Brain pericyte (primary cell): Measurements from ENCODE around the gene C10orf120.

Experiments used
- DNase-seq: peaks from one replicate; pipeline ENCODE4 v3.0.0-alpha.2; 2012; ENCODE audit warnings: low read depth, low spot score

C10orf120 gene

DNA sequence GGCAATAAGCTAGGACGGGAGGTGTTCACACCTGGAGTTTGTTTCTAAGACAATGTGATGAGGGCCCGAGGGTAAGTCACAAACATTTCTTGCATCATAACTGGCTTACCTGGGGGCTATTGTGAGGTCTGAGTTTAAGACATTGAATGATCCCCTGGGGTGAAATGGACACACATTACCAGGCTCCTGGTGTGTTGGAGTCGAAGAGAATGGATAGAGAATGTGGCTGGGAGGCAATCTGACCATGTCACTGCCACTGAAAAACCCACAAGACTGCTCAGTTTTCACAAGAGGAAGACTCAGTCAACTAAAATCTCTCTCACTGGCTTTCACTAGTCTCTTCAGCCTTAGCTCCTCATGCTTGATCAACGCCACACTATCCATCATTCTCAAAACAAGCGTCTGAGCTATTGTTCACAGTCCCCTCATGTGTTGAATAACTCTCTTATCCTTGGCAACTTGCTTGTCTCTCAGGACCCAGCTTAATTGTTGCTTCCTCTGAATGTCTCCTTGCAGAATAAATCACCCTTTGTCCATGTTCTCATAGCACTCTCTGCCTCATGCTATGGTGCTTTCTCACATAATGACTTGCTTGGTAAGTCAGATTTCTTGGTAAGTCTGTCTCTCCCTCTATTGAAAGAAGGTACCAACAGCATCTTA is at the start of gene C10orf120:
Gene C10orf120, minus strand, starts transcription at position 51 of the 660 bp plus-strand sequence. CDS start 56 bp downstream, outside the sequence.
- DNase-seq = no peak

DNA sequence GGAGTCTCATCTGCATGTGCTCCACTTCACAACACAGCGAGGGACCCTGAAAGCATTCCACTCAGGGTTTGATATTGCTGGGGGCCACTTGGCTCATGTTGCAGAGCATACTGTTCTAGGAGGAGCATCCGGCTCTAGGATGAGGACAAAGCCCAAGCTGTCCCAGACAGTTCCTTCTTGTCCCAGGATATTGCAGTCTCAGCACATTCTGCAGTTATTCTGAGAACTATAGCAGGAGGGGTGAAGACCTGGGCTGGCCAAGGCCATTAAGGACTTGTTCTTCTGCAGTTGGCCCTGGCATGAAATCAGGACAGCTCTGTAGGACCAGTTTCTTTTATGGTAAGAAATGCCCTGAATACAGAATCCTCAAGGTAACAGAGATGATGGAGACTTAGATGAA is 48.9 kb upstream of the C10orf120 start:
- DNase-seq = no peak

DNA sequence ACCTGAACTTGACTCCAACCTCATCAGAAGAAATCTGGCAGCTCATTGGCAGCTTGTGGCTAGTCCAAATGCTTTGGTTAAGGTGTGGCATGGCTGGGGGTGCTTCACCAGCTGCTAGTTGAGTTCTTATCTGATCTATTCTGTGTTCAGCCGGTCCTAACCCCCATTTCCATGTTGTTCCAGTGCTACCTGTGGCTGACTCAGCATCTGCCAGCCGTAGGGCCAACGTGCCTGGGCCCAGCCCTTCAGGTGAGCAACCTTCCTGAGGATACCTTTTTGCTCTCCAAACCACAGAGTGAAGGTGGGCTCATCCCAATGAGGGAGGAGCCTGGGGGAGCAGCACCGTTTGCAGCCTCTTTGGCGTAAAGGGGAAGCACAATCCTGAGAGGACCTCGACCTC is 46.8 kb upstream of the C10orf120 start:
- DNase-seq = no peak

DNA sequence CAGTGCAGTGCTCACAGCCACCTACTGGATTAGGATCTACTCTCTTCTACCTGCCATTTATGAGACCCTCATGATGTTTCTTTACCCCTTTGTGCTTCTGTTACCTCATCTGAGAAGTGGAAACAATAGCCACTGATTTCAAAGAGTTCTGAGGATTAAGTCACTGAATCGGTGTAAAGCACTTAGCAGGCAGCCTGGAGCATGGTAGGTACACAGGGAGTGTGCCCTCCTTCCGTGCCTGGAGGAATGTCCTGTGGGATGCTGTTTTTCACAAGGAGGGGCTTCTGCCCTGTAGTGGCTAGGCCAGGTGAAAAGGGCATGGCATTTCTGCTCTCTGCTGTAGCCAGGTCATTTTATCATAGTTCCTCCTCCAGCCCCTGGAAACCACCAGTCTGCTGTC is 44.6 kb upstream of the C10orf120 start:
- DNase-seq = no peak

DNA sequence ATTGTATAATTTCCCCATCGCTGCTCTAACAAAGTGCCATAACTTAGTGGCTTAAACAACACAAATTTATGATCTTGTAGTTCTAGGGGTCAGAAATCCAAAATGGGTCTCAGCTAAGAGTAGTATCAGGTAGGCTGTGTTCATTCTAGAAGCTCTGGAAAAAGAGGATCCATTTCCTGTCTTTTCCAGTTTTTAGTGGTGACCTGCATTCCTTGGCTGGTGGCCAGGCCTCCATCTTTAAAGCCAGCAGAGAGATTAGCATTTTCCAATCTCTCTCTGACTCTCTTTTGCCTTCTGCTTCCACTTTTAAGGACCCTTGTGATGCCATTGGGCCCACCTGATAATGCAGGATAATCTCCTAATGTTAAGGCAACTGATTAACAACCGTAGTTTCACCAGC is 41.0 kb upstream of the C10orf120 start:
- no peak for DNase-seq

DNA sequence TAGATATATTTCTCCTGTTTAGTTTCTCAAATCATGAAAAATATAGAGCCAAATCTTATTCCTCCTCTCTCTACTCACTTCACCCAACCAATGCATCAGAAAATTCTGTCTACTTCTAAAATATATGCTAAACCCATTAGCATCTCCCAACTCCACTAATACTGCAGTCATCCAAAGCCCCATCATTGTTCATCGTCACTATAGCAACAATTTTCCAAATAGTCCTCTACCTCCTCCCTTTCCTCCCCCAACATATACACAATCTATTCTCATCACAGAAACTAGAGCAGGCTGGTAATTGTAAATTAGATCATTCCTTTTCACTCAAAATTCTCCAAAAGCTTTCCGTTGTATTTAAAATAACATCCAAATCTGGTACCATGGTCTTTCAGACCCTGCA is 38.4 kb upstream of the C10orf120 start:
- DNase-seq = no peak

DNA sequence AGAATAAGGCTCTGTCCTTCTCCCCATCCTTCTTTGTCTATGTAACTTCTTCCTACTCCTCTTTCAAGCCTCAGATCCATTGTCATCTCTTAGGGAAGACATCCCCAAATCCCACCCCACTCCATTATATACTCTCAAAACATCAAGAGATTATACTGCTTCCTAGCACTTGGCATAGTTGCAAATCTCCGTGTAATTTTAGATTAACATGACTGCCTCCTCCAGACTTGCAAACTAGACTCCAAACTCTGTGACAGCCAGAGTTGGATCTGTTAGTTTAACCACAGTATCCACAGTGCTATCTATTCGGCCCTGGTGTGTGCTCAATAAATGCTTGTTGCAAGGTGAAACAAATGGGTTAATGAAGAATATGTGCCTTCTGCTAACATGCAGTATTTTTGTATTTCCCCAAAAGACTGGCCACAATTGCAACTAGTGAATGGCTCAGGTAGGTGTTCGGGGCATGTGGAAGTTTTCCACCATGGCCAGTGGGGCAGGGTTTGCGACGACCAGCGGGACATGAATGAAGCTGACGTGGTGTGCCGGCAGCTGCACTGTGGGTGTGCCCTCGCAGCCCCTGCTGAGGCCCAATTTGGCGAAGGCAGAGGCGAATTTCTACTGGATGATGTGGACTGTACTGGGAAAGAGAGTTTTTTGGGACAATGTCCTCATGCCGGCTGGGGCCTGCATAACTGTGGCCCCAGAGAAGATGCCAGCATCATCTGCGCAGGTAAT is 34.5 kb upstream of the C10orf120 start:
- DNase-seq = no peak

DNA sequence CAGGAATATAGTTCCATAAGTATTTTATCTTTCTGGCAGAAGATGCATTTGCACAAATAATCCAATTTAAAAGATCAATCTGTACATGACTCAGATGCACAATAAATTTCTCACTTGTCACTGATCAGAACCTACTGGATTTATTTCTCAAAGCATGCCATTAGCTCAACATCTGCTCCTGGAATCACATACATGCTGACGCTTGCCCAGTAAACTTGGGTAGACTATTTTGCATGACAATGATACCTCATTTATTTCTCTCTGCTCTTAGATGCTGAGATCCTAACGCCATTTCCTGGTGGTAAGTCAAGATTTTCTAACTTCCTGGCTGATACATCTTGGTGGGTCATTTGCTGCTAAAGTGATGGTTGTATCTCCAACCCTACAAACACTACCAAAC is 33.8 kb upstream of the C10orf120 start:
- DNase-seq = no peak

DNA sequence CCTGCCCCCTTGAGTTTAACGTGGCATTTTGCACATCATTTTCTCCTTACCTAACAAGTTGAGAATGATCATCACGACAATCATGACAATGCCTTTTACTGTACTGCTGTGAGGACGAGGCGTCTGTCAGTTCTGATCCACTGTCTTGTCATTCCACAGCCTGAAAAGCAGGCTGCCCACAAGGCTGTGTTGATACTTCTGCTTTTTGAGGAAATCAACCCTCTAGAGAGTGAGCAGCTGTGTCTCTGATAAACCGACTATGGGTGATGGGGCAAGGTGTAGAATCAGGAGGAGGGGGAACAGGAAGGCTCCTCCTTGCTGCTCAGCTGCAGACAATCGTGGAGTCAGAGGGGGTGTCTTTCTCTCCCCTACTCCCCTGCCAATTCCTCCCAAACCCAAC is 30.6 kb upstream of the C10orf120 start:
- no peak for DNase-seq

DNA sequence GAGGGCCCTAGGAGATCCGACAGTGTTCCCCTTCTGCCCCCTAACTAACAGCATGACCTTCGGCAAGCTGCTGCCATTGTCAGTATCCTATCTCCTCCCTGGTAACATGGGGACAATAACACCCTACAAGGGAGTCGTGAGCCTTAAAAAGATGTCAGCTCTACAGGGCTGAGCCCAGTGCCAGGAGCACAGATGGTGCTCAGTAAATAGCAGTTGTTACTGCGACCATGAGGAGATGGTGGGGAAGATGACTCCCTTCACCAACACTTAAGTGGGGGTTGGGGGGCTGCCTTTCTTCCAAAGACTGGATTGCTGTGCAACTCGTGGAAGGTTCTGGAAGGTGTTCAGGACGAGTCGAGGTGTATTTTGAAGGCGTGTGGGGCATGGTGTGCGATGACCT is 29.5 kb upstream of the C10orf120 start:
- no peak for DNase-seq

DNA sequence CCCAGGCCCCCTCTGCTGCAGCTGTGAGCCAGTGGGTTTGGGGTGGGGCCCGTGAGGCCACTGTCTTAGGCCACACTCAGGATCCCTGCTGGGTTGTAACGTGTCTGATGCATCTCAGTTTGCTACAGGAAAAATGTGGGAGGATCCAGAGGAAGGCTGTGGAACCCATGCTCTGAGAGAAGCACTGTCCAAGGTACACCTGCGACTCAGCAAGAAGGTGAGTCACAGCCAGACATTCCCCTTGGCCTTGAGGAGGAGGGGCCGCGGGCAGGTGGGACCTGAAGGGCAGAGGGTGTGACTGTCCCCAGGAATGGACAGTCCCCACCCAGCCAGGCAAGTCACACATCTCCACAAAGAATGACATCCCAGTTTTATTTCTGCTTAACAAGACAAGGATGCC is 27.8 kb upstream of the C10orf120 start:
- DNase-seq = no peak

DNA sequence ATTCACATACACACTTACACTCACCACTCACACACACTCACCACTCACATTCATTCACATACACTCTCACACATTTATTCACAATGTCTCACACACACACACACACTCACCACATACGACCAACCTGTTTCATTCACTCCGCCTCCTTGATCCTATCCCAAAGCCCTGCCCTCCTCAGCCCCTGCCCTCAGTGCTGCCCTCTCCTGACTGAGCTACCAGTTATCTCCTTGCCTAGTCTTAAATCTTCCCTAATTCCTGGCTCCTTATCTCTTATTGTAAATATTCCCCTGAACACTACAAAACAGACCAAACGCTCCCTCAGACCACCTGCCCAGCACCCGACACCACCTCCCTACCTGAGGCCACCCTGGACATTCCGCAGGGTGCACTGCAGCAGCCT is 26.1 kb upstream of the C10orf120 start:
- DNase-seq = no peak

DNA sequence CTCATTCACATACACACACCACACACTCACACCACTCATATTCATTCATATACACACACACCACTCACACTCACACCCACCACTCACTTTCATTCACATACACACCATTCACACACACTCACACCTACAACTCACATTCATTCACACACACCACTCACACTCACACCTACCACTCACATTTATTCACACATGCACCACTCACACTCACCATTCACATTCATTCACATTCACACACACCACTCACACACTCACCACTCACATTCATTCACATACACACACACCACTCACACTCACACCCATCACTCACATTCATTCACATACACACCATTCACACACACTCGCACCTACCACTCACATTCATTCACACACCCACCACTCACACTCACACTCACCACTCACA is 25.4 kb upstream of the C10orf120 start:
- no peak for DNase-seq

DNA sequence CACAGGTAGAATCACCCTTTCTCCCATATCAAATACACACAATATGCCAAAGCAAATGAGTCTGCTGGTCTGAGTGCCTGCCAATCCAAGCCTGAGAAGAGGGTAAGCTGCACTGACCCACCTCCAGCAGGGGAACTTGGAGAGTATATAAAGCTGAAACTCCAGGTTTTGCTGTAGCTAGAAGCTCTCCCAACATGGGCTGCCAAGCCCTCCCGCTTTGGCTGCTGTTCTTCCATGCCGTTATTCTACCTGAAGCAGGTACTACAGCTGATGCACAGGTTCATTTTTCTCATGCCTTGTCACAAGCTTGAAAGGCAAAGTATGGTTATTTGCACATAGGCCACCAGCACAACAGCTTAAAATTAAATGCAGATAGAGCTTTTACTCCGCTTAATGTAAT is 21.5 kb upstream of the C10orf120 start:
- no peak for DNase-seq

DNA sequence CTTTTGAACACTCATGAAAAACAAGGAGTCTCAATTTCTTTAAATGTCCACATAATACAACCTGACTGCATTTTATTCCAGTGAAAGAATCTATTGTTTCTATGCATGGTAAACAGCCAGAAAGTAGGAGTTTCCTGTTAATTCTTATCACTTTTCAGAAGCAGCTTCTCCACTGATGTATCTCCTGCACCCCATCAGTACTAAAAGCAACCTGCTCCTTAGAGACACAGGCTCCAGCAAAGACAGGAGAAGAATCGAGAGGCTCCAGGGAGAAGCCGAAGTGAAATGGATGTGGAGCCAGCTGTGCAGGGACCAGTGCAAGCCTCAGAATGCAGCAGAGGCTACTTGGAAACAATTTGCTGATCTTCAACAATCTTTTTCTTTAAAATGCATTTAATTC is 16.4 kb upstream of the C10orf120 start:
- DNase-seq = no peak

DNA sequence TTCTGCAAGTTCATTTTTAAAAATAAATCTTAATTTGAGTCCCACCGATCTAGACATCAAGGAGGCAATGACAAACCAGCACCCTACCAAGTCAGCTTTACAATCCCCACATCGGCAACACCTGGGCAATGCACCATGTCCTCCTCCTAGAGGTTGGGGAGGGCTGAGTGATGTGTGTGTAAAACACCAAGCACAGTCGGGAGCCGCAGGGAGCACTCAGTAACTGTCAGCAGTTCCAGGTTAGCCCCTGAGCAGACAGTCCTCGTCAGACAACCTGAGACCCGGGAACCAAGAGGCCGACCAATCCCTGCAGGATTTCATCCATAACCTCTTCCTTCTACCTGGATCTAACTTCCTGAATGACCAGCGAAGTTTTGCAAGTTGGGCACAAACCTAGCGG is 15.9 kb upstream of the C10orf120 start:
- DNase-seq = no peak

DNA sequence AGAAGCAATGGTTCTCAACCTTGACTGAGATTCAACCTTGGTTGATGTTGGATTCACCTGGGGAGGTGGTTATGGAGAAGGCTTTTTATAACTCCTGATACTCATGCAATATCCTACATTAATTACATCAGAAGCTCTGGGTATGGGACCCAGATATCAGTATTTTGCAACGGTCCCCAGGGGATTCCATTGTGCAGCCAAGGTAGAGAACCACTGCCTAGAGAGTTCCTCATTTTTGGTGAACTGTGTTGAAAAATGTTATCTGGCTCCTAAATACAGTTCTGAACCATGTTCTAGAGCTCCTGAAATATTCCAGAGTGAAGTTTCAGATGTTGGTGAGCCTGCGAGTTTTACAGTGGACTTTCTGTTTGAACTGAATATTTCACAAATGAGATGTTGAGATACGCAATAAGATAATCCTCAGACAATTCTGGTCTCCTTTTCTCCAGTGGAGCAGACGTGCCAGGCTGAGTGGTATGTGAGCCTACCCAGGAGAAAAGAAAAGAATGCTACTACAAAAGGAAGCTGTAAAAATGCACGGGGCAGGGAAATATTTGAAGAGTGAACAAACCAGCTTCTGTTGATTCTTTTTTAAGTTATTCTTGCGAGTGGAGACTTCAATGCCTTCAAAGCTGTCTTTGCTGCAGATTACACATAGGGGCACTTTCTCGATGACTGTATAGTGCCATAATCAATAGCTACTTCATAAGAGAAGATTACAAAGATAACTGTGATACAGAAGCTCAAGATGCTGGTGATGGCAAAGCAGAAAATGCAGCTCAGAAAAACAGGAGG is 13.6 kb upstream of the C10orf120 start:
- DNase-seq = no peak

DNA sequence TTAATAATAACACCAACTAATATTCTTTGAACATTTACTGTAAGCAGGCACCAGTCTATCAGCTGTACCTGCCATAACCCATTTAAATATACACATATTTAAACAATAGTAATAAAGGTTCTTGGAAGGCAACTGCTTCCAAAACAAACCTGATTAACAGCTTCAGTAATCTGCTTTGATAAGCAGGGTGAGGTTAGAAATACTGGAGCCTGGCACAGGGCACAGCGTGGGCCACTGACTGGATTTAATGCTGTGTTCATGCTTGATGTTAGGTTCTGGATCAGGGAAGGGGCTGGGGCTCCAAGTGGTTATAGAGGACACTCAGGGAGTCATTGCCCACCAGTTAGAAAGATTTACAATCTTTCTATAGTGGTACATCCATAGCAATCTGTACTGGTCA is 10.9 kb upstream of the C10orf120 start:
- DNase-seq = no peak

DNA sequence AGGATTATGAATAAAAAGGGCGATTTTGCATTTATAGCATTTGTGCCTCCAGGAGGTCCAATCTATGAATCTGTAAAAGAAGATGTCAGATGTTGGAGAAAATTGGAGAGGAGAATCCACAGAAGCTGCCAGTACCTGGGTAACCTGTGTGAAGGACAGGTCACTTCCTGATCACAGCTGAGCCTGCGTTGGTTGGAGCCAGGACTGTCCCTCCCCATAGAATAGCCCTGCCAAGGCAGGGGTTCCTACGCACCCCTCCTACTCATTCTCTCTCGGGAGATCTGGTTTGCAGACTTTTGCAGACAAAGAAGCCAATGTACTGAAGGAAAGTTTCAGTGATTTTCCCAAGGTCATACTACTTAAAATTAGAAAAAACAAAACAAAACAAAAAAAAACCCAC is 10.3 kb upstream of the C10orf120 start:
- no peak for DNase-seq

DNA sequence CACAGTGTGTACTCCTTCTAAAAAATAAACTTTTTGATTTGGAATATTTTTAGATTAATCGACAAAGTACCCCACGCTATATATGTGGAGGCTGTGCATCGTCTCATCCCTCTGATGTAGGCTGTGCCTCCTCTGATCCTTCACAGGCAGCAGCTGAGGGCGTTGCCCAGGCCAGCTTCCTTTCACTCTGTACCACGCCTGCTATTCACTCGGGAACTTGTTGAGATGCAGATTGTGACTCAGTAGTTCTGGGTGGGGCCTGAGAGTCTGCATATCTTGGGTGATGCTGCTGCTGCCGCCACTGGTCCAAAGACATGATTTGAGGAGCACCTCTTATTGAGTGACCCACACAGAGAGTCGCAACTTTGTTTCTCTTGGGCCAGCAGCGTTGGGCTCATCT is 7.9 kb upstream of the C10orf120 start:
- DNase-seq = no peak

DNA sequence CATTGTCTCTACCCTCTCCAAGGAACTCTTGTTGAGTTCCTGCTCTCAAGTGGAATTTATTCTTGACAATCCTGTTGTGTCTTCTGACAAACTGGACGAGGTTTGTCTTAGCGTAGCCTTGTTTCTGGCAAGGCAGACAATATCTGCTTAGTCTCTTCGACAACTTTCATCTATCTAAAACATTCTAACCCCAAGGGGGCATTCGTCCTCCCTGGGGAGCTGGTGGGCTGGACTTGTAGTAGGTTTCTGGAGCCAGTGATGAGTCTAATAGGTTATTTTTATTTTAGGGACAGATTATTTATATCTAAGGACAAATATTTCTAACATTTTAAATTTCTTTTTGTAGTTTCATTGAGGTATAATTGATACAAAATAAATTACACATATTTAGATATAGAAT is 7.3 kb upstream of the C10orf120 start:
- no peak for DNase-seq

DNA sequence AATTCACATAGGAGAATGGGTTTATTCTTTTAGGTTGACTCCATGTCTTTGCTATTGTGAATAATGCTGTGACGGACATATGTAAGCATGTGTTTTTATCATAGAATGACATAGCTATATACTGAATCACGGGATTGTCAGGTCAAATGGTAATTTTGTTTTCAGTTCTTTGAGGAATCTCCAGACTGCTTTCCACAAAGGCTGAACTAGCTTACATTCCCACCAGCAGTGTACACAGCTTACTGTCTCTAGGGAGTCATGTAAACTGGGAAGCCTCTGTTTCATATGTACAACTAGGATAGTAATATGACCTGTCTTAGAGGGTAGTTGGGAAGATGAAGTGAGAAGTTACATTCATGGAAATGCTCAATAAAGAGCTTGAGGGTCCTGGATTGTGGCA is 6.8 kb upstream of the C10orf120 start:
- no peak for DNase-seq
